OCI-LY1 (cell line): ENCODE measurements around the gene IMMT.

ENCODE experiments used
- EZH2 ChIP-seq: fragments of 200-600 bp; sonication (generic), shearing (Covaris generic); IDR thresholded peaks from 2 replicates; pipeline ENCODE4 v1.8.0; 2017; ENCODE audit warnings: borderline replicate concordance, mixed run types, mild to moderate bottlenecking, antibody characterized with exemption, low read length, moderate library complexity, mixed read lengths
- TF ChIP-seq, protein P1 (sequence below): fragments of 200-600 bp; sonication (generic), shearing (Covaris generic); IDR thresholded peaks from 2 replicates; pipeline ENCODE4 v1.5.1; 2017; ENCODE audit warnings: mild to moderate bottlenecking, antibody characterized with exemption, low read length, moderate library complexity, mixed read lengths

DNA sequence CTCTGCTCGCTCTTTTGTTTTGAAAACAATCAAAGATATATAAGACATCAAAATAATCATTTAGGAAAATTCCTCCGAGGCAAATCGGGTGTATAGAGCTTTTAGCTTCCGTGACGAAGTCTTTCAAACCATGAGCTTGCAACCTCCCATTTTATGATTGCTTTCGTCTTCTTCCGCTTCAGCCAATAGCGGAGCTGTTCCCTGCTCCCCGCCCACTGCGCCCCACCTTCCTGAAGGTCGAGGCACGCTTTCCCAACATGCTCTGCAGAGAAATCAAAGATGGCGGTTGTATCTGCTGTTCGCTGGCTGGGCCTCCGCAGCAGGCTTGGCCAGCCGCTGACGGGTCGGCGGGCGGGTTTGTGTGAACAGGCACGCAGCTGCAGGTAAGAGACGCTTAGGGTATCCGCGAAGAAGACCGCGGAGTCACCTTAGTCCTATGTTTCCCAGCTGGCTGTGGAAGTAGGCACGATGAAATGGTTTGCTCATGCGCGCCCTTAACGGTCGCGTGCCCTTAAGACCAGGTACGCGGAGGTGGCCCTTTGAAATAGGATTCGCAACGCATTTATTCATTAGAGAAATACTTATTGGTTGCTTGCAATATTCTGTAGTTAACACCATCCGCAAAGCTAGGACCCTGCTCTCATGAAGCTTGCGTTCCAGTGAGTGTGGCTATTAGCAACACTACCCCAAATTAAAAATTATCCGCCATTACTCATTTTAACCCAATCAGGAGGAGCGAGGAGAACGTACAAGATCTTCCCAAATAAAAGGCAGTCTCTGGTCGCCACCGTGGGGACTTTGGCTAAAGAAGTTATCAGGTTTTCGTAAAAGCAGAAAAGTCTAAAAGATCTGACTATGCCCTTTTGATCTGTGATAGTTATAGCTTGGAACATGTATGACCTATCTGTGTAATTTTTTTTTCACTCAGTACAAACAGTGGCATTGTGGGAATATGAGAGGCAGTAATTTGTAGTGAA is 89.0 kb downstream of the IMMT start, which contains the start of gene PTCD3:
- TF ChIP-seq, protein P1, sequence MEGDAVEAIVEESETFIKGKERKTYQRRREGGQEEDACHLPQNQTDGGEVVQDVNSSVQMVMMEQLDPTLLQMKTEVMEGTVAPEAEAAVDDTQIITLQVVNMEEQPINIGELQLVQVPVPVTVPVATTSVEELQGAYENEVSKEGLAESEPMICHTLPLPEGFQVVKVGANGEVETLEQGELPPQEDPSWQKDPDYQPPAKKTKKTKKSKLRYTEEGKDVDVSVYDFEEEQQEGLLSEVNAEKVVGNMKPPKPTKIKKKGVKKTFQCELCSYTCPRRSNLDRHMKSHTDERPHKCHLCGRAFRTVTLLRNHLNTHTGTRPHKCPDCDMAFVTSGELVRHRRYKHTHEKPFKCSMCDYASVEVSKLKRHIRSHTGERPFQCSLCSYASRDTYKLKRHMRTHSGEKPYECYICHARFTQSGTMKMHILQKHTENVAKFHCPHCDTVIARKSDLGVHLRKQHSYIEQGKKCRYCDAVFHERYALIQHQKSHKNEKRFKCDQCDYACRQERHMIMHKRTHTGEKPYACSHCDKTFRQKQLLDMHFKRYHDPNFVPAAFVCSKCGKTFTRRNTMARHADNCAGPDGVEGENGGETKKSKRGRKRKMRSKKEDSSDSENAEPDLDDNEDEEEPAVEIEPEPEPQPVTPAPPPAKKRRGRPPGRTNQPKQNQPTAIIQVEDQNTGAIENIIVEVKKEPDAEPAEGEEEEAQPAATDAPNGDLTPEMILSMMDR, result no peak
- no peak for TF ChIP-seq EZH2
